Keratinocyte (primary cell): ENCODE measurements around the gene RIPOR2. TPM values are rescaled to one million over a fixed set of nuclear protein-coding genes. Genes with fewer than 3 reads are reported as not detected.
A peak's percentile ranks its signal among the peaks of the same experiment; 100 is the strongest.

Experiments used
- DNase-seq: peaks from one replicate; pipeline ENCODE4 v3.0.0-alpha.2; 2011; ENCODE audit warnings: low read depth, missing footprints, low spot score
- FAIRE-seq: peaks from 2 replicates; lab custom pipeline; 2011; peaks lifted over from hg19 to GRCh38; lab: Jason Lieb, UNC
- H2AFZ ChIP-seq: 2 replicates; pipeline ENCODE4 v1.6.0; 2012; ENCODE audit warnings: low read length, control low read depth, inconsistent platforms; ENCODE audit not compliant: control insufficient read depth
- H3K27ac ChIP-seq: 2 replicates; pipeline ENCODE4 v1.5.1; 2011; ENCODE audit warnings: low read length; ENCODE audit not compliant: control insufficient read depth, insufficient read depth
- H3K27me3 ChIP-seq: 3 replicates; pipeline ENCODE4 v1.6.0; 2011; ENCODE audit warnings: low read length; ENCODE audit not compliant: control insufficient read depth, insufficient read depth; ENCODE audit errors: extremely low read depth
- H3K36me3 ChIP-seq, 2 experiments: 2 replicates in 1 of 2; 3 replicates in 1 of 2; pipeline ENCODE4 v1.5.1; 2011; ENCODE audit warnings: low read length in 2 of 2, mild to moderate bottlenecking in 1 of 2; ENCODE audit not compliant: control insufficient read depth in 2 of 2, insufficient read depth in 2 of 2; ENCODE audit errors: extremely low read depth in 1 of 2
- H3K4me1 ChIP-seq: 3 replicates; pipeline ENCODE4 v1.5.1; 2011; ENCODE audit warnings: low read length; ENCODE audit not compliant: control insufficient read depth, insufficient read depth; ENCODE audit errors: extremely low read depth
- H3K4me2 ChIP-seq: 3 replicates; pipeline ENCODE4 v1.6.0; 2011; ENCODE audit warnings: low read depth, low read length; ENCODE audit not compliant: control insufficient read depth, insufficient read depth; ENCODE audit errors: extremely low read depth
- H3K4me3 ChIP-seq, 3 experiments: fragments of 200-600 bp in 1 of 3; sonication (generic) in 1 of 3; 2 replicates in 2 of 3; 3 replicates in 1 of 3; pipeline ENCODE4 v1.5.1; 2011 to 2016; ENCODE audit warnings: low read length in 3 of 3, mild to moderate bottlenecking in 3 of 3, control low read depth in 2 of 3, inconsistent platforms in 1 of 3, low read depth in 1 of 3, mixed read lengths in 1 of 3, mixed run types in 1 of 3, moderate library complexity in 1 of 3; ENCODE audit not compliant: control insufficient read depth in 2 of 3, insufficient read depth in 2 of 3; ENCODE audit errors: extremely low read depth in 1 of 3
- H3K79me2 ChIP-seq: 2 replicates; pipeline ENCODE4 v1.6.0; 2012; ENCODE audit warnings: low read length; ENCODE audit not compliant: control insufficient read depth, insufficient read depth
- H3K9ac ChIP-seq: 3 replicates; pipeline ENCODE4 v1.6.0; 2011; ENCODE audit warnings: low read length; ENCODE audit not compliant: control insufficient read depth, insufficient read depth; ENCODE audit errors: extremely low read depth
- H3K9me1 ChIP-seq: 3 replicates; pipeline ENCODE4 v1.6.0; 2011; ENCODE audit warnings: low read length; ENCODE audit not compliant: control insufficient read depth, insufficient read depth; ENCODE audit errors: extremely low read depth
- H3K9me3 ChIP-seq: 2 replicates; pipeline ENCODE4 v1.5.1; 2012; ENCODE audit warnings: low read depth, low read length; ENCODE audit not compliant: control insufficient read depth
- H4K20me1 ChIP-seq: 3 replicates; pipeline ENCODE4 v1.6.0; 2011; ENCODE audit warnings: low read length; ENCODE audit not compliant: control insufficient read depth, insufficient read depth; ENCODE audit errors: extremely low read depth
- CTCF ChIP-seq, 3 experiments: IDR thresholded peaks in 1 of 3; conservative IDR thresholded peaks in 1 of 3; optimal IDR thresholded peaks in 1 of 3; 2 replicates in 2 of 3; 3 replicates in 1 of 3; pipeline versions ENCODE3 to v1.5.1; 2011; ENCODE audit warnings: low read length in 3 of 3, mild to moderate bottlenecking in 3 of 3, moderate library complexity in 2 of 3, control low read depth in 1 of 3, inconsistent platforms in 1 of 3; ENCODE audit not compliant: insufficient read depth in 2 of 3; ENCODE audit errors: extremely low read depth in 1 of 3
- EZH2 ChIP-seq: IDR thresholded peaks from one replicate; pipeline ENCODE4 v1.6.1; 2012; ENCODE audit warnings: inconsistent platforms, mild to moderate bottlenecking, low read length, moderate library complexity
- dilution Hi-C: fragments of 300-500 bp; cut with MboI; formaldehyde crosslinking; loops from one replicate; pipeline ENCODE4 v1.7.0; 2020; ENCODE audit warnings: low sequenced_read_pairs; ENCODE audit not compliant: extremely low pct_ligation_motif_present
- polyA plus RNA-seq, 5 experiments: library from polyadenylated mRNA; depleted of rRNA in 3 of 5; stranded (reverse) in 3 of 5; stranded (forward) in 1 of 5; unstranded in 1 of 5; fragments of >200 nt; gene quantifications; 1 replicate in 1 of 5; 2 replicates in 3 of 5; 3 replicates in 1 of 5; pipeline versions ENCODE4 v1.2.1 to v1.2.3, GENCODE V29; 2011 to 2012; ENCODE audit warnings: missing spikeins in 2 of 5, low read depth in 1 of 5, low replicate concordance in 1 of 5

RIPOR2 gene
- polyA plus RNA-seq, 1 donor (not counting 4 experiments of a cell fraction or from before 2014, with no cell fraction given) = 0.07 TPM

- H3K36me3 ChIP-seq = peaks cover 2 to 11% of the 10 kb centered on the region in 2 experiments
- no peaks in the 10 kb centered on the region for H3K27me3 ChIP-seq
- DNase-seq (no peak), FAIRE-seq (no peak)
- H3K9me1 ChIP-seq = no peaks in the 10 kb centered on the region
- no peak overlapping the region for H3K9ac ChIP-seq
- dilution Hi-C loops = no loop called here
- H3K27ac ChIP-seq = no peak overlapping the region
- peaks cover 56% of the 10 kb centered on the region for H3K79me2 ChIP-seq
- TF ChIP-seq CTCF (optimal IDR thresholded peaks at IDR 0.05 in 1 of 3, IDR thresholded peaks at IDR 0.05 in 1 of 3, conservative IDR thresholded peaks at IDR 0.05 in 1 of 3; ENCODE audit: extremely low read depth in 1 of 3, insufficient read depth in 2 of 3, low read length in 3 of 3) = no peak
- no peak for TF ChIP-seq EZH2
- peaks cover 18% of the 10 kb centered on the region for H3K4me1 ChIP-seq
- H3K4me3 ChIP-seq = no peak overlapping the region
- H3K4me2 ChIP-seq = peak overlapping the region; percentile 96
- no peaks in the 10 kb centered on the region for H3K9me3 ChIP-seq
- no peak overlapping the region for H2AFZ ChIP-seq
- H4K20me1 ChIP-seq = peaks cover 4% of the 10 kb centered on the region
These were observed 157.6 kb downstream of the RIPOR2 start for GRCh38 chr6:24778121-24778520.

DNA sequence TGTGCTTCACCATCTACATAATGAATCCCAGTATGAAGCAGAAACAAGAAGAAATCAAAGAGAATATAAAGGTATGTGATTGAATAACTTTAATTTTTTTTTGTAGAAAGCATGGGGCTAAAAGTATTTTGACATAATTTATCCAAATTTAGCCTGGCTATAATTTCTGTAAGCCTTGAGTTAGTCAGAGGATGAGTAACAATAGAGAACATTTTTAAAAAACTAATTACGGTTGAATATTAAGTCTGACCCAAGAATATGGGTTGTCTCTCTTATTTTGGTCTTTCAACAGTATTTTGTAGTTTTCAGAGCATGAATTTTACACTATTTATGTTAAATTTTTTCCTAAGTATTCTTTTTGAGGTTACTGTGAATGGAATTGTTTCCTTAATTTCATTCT, 158.5 kb downstream of the RIPOR2 start:
- Histone ChIP-seq H3K79me2 (peaks cover 56% of the 10 kb centered on the region), H3K4me3 (peak overlapping the region in 1 of 3 experiments; percentile 26)

More for the DNA sequence above, 158.5 kb downstream of the RIPOR2 start:
- DNase-seq (no peak), FAIRE-seq (no peak)
- Histone ChIP-seq H3K27me3 (no peaks in the 10 kb centered on the region), H3K36me3 (peaks cover 2 to 7% of the 10 kb centered on the region in 2 experiments), H3K27ac (no peak overlapping the region), H2AFZ (no peak overlapping the region), H3K4me2 (peak overlapping the region; percentile 96), H3K9me1 (no peaks in the 10 kb centered on the region), H3K9me3 (no peaks in the 10 kb centered on the region), H3K9ac (no peak overlapping the region), H3K4me1 (peaks cover 18% of the 10 kb centered on the region), H4K20me1 (peaks cover 4% of the 10 kb centered on the region)
- dilution Hi-C loops = no loop called here
- no peak for TF ChIP-seq CTCF (optimal IDR thresholded peaks at IDR 0.05 in 1 of 3, IDR thresholded peaks at IDR 0.05 in 1 of 3, conservative IDR thresholded peaks at IDR 0.05 in 1 of 3; ENCODE audit: extremely low read depth in 1 of 3, insufficient read depth in 2 of 3, low read length in 3 of 3)
- no peak for TF ChIP-seq EZH2
